ENCODE results near the gene SND1.
"Not testable (repeated sequence)": the region's sequence is repeated elsewhere in the genome, so short reads cannot be mapped to it uniquely, and the experiment has no call there.

SND1 gene

DNA sequence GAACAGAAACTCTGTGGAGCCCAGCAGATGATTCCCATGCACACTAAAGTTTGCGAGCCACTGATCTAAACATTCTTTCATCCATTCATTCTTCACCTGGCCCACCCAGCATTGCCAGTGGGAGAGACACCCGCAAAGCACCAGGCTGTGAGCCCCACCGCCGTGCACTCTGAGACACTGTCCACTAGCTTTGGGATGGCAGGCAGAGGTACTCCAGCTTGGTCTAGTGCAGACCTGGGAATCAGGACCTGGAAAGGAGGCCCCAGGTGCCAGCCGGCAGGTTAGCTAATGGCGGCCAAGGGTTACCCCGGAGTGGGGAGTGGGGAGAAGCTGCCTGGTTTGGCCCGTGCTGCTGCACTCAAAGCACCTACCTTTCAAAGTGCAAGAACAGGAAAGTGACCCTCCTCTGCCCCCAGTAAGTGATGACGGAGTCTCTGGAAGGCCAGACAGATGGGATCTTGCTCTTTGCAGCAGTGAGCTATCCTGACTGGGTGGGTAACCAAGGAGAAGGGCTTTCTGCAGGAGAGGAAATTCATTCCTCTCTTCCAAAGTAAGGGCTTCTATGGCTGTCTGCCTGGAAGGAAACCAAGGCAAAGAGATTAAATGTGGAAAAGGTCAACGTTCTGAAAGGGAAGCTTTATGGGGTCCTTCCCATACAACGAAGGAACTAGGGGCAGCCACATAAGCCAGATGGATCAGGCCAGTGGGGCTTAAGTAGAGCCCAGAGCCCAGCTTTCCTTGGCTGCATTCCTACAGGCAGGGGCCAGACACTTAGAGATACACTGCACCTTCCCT, 453.4 kb downstream of the SND1 start:
- TF ChIP-seq GATA1 (IDR thresholded peaks at IDR 0.05; ENCODE audit: low read depth, low read length), result no peak
- no peak for TF ChIP-seq POLR2A (IDR thresholded peaks at IDR 0.05; ENCODE audit: low read length)
- DNase-seq, result no peak

DNA sequence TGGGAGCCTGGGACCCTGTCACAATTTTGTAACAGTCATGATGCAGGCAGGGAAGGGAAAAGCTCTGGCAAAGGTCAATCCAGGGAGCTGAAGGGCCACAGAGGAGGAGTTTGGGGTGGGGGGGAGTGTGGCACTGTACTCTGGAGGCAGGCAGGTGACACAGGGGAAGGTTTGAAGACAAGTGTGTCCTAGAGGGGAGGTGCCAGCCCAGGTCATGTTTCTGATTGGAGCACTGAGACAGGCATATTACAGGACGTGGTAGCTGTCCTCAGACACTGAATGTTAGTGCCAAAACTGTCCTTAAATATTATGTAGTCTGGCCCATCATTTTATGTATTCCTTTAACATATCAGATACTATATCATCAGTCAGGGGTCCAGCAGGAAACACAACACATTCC, 454.8 kb downstream of the SND1 start:
- no peak for TF ChIP-seq GATA1 (IDR thresholded peaks at IDR 0.05; ENCODE audit: low read depth, low read length)
- no peak for TF ChIP-seq POLR2A (IDR thresholded peaks at IDR 0.05; ENCODE audit: low read length)
- DNase-seq, result no peak

DNA sequence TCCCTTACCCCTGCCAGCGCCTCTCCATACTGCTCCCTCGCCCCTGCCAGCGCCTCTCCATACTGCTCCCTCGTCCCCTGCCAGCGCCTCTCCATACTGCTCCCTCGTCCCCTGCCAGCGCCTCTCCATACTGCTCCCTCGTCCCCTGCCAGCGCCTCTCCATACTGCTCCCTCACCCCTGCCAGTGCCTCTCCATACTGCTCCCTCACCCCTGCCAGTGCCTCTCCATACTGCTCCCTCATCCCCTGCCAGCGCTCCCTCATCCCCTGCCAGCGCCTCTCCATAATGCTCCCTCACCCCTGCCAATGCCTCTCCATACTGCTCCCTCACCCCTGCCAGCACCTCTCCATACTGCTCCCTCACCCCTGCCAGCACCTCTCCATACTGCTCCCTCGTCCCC, 455.5 kb downstream of the SND1 start:
- DNase-seq, result not testable (repeated sequence)

DNA sequence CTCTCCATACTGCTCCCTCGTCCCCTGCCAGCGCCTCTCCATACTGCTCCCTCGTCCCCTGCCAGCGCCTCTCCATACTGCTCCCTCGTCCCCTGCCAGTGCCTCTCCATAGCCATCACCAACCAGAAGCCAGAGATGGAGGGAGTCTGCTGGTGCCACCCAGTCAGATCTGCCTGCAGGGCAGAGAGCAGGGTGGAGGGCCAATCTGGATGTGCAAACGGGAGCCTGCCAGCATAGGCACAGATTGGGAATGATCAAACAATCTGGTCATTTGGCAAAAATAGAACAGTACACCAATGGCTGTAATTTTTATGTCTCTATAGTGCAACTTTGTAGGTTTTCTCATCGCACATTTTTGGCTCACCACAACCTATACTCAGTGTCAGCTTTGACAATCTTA, 456.1 kb downstream of the SND1 start:
- TF ChIP-seq GATA1 (IDR thresholded peaks at IDR 0.05; ENCODE audit: low read depth, low read length) (no peak), POLR2A (IDR thresholded peaks at IDR 0.05; ENCODE audit: low read length) (no peak)
- DNase-seq, result no peak

- DNase-seq, result no peak
- TF ChIP-seq GATA1 (IDR thresholded peaks at IDR 0.05; ENCODE audit: low read depth, low read length), result no peak
- no peak for TF ChIP-seq POLR2A (IDR thresholded peaks at IDR 0.05; ENCODE audit: low read length)
These were observed 456.8 kb downstream of the SND1 start for GRCh38 chr7:128108641-128109423.

DNA sequence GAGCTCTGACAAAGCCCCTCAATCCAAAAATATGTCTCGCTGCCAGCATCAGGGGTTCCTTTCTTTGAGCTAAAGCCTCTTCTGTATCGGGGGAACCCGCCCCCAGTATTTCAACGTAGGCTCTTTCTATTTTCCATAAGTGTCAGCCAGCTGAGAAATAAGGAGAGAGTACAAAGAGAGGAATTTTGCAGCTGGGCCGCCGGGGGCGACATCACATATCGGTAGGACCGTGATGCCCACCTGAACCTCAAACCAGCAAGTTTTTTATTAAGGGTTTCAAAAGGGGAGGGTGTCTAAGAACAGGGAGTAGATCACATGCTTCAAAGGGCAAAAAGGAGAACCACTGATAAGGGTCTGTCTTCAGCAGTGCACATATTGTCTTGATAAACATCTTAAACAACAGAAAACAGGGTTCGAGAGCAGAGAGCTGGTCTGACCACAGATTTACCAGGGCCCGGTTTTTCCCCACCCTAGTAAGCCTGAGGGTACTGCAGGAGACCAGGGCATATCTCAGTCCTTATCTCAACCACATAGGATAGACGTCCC, 457.5 kb downstream of the SND1 start:
- not testable (repeated sequence) for DNase-seq

GRCh38 chr7:128110641-128111364, 458.8 kb downstream of the SND1 start:
- TF ChIP-seq POLR2A (IDR thresholded peaks at IDR 0.05; ENCODE audit: low read length) (no peak), GATA1 (IDR thresholded peaks at IDR 0.05; ENCODE audit: low read depth, low read length) (no peak)
- no peak for DNase-seq

DNA sequence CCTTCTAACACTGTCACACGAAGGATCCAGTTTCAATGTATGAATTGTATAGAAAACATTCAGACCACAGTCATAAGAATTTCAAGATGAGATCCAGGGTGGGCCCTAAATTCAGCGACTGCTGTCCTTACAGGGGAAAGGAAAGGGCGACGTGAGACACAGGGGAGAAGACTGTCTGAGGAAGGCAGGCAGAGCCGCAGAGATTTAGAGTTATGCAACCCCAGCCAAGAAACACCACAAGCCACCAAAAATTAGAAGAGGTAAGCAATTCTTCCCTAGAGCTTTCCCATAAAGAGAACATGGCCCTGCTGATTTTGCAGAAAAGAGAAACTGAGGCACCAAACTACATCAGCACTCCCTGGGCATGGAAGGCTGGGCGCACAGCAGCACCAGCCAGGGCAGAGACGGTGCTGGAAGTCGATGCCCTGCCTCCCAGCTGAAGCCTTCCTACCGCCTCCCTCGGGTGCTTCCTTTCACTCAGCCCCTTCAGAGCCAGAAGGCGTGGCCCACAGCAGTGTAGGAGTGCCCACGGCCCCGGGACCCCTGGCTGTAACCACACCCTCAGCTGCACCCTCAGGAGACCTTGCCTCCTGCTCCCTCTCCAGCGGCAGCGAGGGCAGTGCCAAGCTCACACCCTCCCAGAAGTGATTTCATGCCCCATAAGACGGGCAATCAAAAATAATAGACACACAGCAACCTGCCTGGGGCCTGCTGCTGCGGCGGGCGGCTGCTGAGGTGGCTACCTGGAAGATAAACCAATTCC, 460.2 kb downstream of the SND1 start:
- no peak for DNase-seq
- TF ChIP-seq POLR2A (IDR thresholded peaks at IDR 0.05; ENCODE audit: low read length) (no peak), GATA1 (IDR thresholded peaks at IDR 0.05; ENCODE audit: low read depth, low read length) (no peak)

- no peak for TF ChIP-seq GATA1 (IDR thresholded peaks at IDR 0.05; ENCODE audit: low read depth, low read length)
- TF ChIP-seq POLR2A (IDR thresholded peaks at IDR 0.05; ENCODE audit: low read length), result no peak
- DNase-seq, result no peak
These were observed 460.8 kb downstream of the SND1 start for GRCh38 chr7:128112781-128113221.

- no peak for DNase-seq
- TF ChIP-seq POLR2A (IDR thresholded peaks at IDR 0.05; ENCODE audit: low read length), result no peak
- TF ChIP-seq GATA1 (IDR thresholded peaks at IDR 0.05; ENCODE audit: low read depth, low read length), result no peak
These were observed 461.8 kb downstream of the SND1 start for GRCh38 chr7:128113839-128114238.

DNA sequence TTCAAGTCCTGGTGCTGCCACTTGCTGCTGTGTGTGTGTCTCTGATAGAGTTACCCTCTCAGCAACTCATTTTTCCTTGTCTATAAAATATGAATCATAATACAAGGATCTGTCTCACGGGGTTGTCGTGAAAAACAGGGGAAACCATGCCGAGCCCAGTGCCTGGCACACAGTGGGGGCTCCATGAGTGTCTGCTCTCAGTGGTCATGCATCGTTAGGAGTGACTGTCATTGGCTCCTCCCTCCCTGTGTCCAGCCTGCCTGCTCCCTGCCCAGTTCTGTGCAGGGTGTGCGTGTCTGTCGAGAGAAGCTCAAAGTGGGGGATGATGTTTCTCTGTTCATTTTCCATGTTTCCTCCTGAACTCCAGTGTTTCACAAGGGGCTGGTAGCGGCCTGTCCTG, 462.8 kb downstream of the SND1 start:
- TF ChIP-seq GATA1 (IDR thresholded peaks at IDR 0.05; ENCODE audit: low read depth, low read length) (no peak), POLR2A (IDR thresholded peaks at IDR 0.05; ENCODE audit: low read length) (no peak)
- no peak for DNase-seq

GRCh38 chr7:128115336-128115820, 463.4 kb downstream of the SND1 start:
- no peak for TF ChIP-seq GATA1 (IDR thresholded peaks at IDR 0.05; ENCODE audit: low read depth, low read length)
- TF ChIP-seq POLR2A (IDR thresholded peaks at IDR 0.05; ENCODE audit: low read length), result no peak
- DNase-seq, result no peak

Data from erythroblast (primary cell).